GM12878 (cell line): Measurements from ENCODE around the gene KRTAP6-3. TPM values are rescaled to one million over a fixed set of nuclear protein-coding genes. Genes with fewer than 3 reads are reported as not detected.

ENCODE experiments used
- CREB1 ChIP-seq: IDR thresholded peaks from 2 replicates; pipeline ENCODE4 v1.6.1; 2012; ENCODE audit warnings: low read depth, mild to moderate bottlenecking, inconsistent platforms
- CREM ChIP-seq: IDR thresholded peaks from 2 replicates; pipeline ENCODE4 v1.6.1; 2014; ENCODE audit warnings: antibody characterized with exemption, low read depth
- E2F8 ChIP-seq: fragments of 450-650 bp; IDR thresholded peaks from 2 replicates; pipeline ENCODE4 v1.6.1; 2018; ENCODE audit warnings: mild to moderate bottlenecking, low read depth, moderate library complexity; ENCODE audit not compliant: partially characterized antibody
- EP300 ChIP-seq, 2 experiments: fragments of 150-350 bp in 1 of 2; IDR thresholded peaks; 2 replicates each; pipeline ENCODE4 v1.6.1; 2011 to 2012; ENCODE audit warnings: low read depth in 2 of 2, low read length in 2 of 2, borderline replicate concordance in 1 of 2, improper control_type of control experiment in 1 of 2, inconsistent platforms in 1 of 2; ENCODE audit not compliant: control insufficient read depth in 1 of 2
- GABPA ChIP-seq: IDR thresholded peaks from 2 replicates; pipeline ENCODE4 v1.6.1; 2014; ENCODE audit warnings: antibody characterized with exemption, low read depth, mild to moderate bottlenecking, inconsistent platforms
- MTA2 ChIP-seq: fragments of 450-650 bp; IDR thresholded peaks from 2 replicates; pipeline ENCODE4 v1.6.1; 2016; ENCODE audit warnings: low read depth, mild to moderate bottlenecking, moderate library complexity
- NKRF ChIP-seq: fragments of 450-650 bp; conservative IDR thresholded peaks from 2 replicates; pipeline ENCODE4 v1.6.1; 2017; ENCODE audit warnings: mild to moderate bottlenecking, moderate library complexity
- RCOR1 ChIP-seq: conservative IDR thresholded peaks from 2 replicates; pipeline ENCODE4 v1.6.1; 2012; ENCODE audit warnings: low read depth, low read length, improper control_type of control experiment
- RELA ChIP-seq: fragments of 450-650 bp; IDR thresholded peaks from 2 replicates; pipeline ENCODE4 v1.8.0; 2014; ENCODE audit warnings: borderline replicate concordance; ENCODE audit not compliant: partially characterized antibody
- ZNF622 ChIP-seq: fragments of 450-650 bp; IDR thresholded peaks from 2 replicates; pipeline ENCODE4 v1.6.1; 2017; ENCODE audit warnings: mild to moderate bottlenecking, inconsistent platforms
- ZSCAN29 ChIP-seq: fragments of 450-650 bp; IDR thresholded peaks from 2 replicates; pipeline ENCODE4 v1.6.1; 2017; ENCODE audit warnings: mild to moderate bottlenecking, moderate library complexity
- polyA plus RNA-seq, 11 experiments: library from polyadenylated mRNA; depleted of rRNA in 4 of 11; unstranded in 6 of 11; stranded (reverse) in 5 of 11; fragments of >200 nt; fragmentation: Nextera tagmentation in 4 of 11; fragmentation: Illumina TruSeq in 1 of 11; extraction: Ambion mirVana in 4 of 11; extraction: Trizol in 1 of 11; gene quantifications; 1 replicate in 1 of 11; 2 replicates in 10 of 11; pipeline versions ENCODE4 v1.2.1 to v1.2.3, GENCODE V29; 2011 to 2016; ENCODE audit warnings: inconsistent platforms in 2 of 11, missing spikeins in 2 of 11, low read depth in 1 of 11
- total RNA-seq, 4 experiments: library from RNA; depleted of rRNA in 3 of 4; stranded (reverse); fragments of >200 nt in 3 of 4; fragmentation: Illumina TruSeq in 1 of 4; extraction: Trizol in 1 of 4; gene quantifications; 2 replicates each; pipeline versions ENCODE4 v1.2.1 to v1.2.3, GENCODE V29; 2013 to 2021

The KRTAP6-3 gene
- total and polyA plus RNA-seq, 10 of the 15 experiments (the other 5 are each of a cell fraction or from before 2014, with no cell fraction given), result not detected

- TF ChIP-seq E2F8 (no peak), NKRF (no peak), EP300 (IDR thresholded peaks at IDR 0.05; ENCODE audit: borderline replicate concordance in 1 of 2, control insufficient read depth in 1 of 2, low read depth in 2 of 2, low read length in 2 of 2) (no peak), RCOR1 (no peak), MTA2 (no peak), ZSCAN29 (no peak), CREM (no peak), GABPA (no peak), CREB1 (no peak), RELA (no peak), ZNF622 (no peak)
Observed at GRCh38 chr21:30616125-30616524, 23.9 kb downstream of the KRTAP6-3 start, which contains the start of gene KRTAP20-1 (continued).
